Activated B cell treated with CpG ODN at 0.5 μM for 24 hours (primary cell): Measurements from ENCODE around the gene GOLGA6D. TPM values are rescaled to one million over a fixed set of nuclear protein-coding genes. Genes with fewer than 3 reads are reported as not detected.
A peak's percentile ranks its signal among the peaks of the same experiment; 100 is the strongest.
"Not testable (repeated sequence)": the region's sequence is repeated elsewhere in the genome, so short reads cannot be mapped to it uniquely, and the experiment has no call there.

Source experiments
- ATAC-seq: fragments of 200-7000 bp; cut with Tn5 transposase; one replicate; pipeline ENCODE4 v1.10.0; 2021; ENCODE audit warnings: low read depth, mild to moderate bottlenecking, moderate library complexity
- CTCF ChIA-PET: fragments of 350-600 bp; sonication (Branson Sonifier 250); formaldehyde crosslinking; loops from one replicate; lab custom pipeline; 2021; ENCODE audit warnings: antibody characterized with exemption; lab: Charles Lee
- POLR2A ChIA-PET: fragments of 350-600 bp; sonication (Branson Sonifier 250); formaldehyde crosslinking; loops from one replicate; lab custom pipeline; 2021; ENCODE audit warnings: antibody characterized with exemption; lab: Charles Lee
- DNase-seq: peaks from one replicate; pipeline ENCODE4 v3.0.0; 2022
- H3K27ac Mint-ChIP-seq: one replicate; pipeline ENCODE4 v1.8.0; 2020; ENCODE audit warnings: mixed read lengths
- H3K27me3 Mint-ChIP-seq: one replicate; pipeline ENCODE4 v1.8.0; 2021; ENCODE audit warnings: mixed read lengths
- H3K36me3 Mint-ChIP-seq: one replicate; pipeline ENCODE4 v1.8.0; 2021; ENCODE audit warnings: low read depth, mixed read lengths
- H3K4me1 Mint-ChIP-seq: one replicate; pipeline ENCODE4 v1.8.0; 2021; ENCODE audit warnings: mixed read lengths
- H3K4me3 Mint-ChIP-seq: one replicate; pipeline ENCODE4 v1.8.0; 2020; ENCODE audit warnings: mild to moderate bottlenecking, mixed read lengths
- H3K9me3 Mint-ChIP-seq: one replicate; pipeline ENCODE4 v1.8.0; 2020; ENCODE audit warnings: mixed read lengths
- intact Hi-C: fragments of 100-400 bp; cut with micrococcal nuclease; formaldehyde crosslinking; loops from one replicate; pipeline ENCODE4 v1.15.1; 2024
- total RNA-seq: library from RNA; stranded (reverse); gene quantifications from 2 replicates; pipeline ENCODE4 v1.2.3, GENCODE V29; 2022
- TF ChIP-seq, protein P1 (sequence below): fragments of 200-600 bp; IDR thresholded peaks from one replicate; pipeline ENCODE4 v1.8.0; 2022; ENCODE audit warnings: antibody characterized with exemption, mild to moderate bottlenecking

GOLGA6D gene, protein sequence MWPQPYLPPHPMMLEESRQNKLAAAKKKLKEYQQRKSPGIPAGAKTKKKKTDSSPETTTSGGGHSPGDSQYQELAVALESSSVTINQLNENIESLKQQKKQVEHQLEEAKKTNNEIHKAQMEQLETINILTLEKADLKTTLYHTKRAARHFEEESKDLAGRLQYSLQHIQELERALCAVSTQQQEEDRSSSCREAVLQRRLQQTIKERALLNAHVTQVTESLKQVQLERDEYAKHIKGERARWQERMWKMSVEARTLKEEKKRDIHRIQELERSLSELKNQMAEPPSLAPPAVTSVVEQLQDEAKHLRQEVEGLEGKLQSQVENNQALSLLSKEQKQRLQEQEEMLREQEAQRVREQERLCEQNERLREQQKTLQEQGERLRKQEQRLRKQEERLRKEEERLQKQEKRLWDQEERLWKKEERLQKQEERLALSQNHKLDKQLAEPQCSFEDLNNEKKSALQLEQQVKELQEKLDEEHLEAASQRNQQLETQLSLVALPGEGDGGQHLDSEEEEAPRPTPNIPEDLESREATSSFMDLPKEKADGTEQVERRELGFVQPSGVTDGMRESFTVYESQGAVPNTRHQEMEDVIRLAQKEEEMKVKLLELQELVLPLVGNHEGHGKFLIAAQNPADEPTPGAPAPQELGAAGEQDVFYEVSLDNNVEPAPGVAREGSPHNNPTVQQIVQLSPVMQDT
- total RNA-seq, result not detected in 2 replicates

DNA sequence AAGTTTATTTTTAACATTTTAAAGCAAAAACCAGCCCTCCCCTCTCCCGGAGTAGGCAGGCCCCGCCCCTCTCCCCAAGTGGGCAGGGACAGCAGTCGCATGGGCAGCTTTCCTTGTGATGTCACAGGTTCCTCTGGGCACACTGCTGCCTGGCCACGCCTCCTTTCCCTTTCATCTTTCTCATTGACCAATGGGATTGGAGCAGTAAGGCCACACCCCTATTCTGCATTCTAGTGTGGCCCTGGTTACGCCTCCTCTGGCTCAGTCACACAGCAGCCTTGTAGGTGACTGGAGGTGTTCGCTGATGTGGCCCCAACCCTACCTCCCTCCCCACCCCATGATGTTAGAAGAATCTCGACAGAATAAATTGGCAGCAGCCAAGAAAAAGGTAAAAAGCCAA is at the start of gene GOLGA6D:
Gene GOLGA6D (plus strand): TSS at position 264 of the 400 bp plus-strand sequence. CDS start 41 bp downstream, at position 305.
- H3K27ac Mint-ChIP-seq, CTCF ChIA-PET, H3K36me3 Mint-ChIP-seq, H3K4me1 Mint-ChIP-seq, POLR2A ChIA-PET, intact Hi-C loops, H3K27me3 Mint-ChIP-seq, H3K9me3 Mint-ChIP-seq, ATAC-seq, DNase-seq, H3K4me3 Mint-ChIP-seq: not testable (repeated sequence)

DNA sequence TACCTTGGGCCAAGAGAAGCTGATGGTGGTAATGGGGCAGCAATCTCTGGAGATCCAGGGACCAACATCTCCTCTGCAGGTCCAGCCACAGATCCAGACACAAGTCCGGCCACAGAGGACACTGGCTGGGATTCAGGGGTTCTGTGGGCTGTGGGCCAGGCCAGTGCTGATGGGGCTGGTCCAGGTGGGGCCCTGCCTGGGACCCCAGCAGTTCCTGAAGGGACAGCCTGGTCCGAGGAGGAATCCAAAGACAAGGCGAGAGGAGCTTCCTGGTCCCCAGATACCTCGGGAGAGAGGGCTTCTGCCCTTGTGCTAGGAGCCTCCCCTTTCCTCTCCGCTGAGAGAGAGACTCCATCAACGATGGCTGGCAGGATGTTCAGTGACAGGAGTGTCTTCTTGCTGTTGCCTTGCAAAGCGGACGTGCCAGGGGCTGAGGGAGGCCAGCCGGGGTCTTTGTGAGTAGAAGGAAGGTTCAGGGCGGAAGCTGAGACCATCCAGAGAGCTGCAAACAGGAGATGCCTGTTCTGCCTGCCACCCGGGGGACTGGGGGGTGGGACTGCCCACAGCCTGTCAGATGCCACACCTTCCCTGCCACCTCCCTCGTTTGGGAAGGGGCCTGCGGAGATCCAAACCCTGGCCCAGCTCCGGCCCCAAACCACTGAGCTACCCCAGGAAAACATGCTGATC is 49.0 kb upstream of the GOLGA6D start:
- DNase-seq, result peak; percentile 2
- CTCF ChIA-PET, result no interaction called here
- intact Hi-C loops, result no loop called here
- TF ChIP-seq, protein P1, sequence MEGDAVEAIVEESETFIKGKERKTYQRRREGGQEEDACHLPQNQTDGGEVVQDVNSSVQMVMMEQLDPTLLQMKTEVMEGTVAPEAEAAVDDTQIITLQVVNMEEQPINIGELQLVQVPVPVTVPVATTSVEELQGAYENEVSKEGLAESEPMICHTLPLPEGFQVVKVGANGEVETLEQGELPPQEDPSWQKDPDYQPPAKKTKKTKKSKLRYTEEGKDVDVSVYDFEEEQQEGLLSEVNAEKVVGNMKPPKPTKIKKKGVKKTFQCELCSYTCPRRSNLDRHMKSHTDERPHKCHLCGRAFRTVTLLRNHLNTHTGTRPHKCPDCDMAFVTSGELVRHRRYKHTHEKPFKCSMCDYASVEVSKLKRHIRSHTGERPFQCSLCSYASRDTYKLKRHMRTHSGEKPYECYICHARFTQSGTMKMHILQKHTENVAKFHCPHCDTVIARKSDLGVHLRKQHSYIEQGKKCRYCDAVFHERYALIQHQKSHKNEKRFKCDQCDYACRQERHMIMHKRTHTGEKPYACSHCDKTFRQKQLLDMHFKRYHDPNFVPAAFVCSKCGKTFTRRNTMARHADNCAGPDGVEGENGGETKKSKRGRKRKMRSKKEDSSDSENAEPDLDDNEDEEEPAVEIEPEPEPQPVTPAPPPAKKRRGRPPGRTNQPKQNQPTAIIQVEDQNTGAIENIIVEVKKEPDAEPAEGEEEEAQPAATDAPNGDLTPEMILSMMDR, result no peak
- H3K27ac Mint-ChIP-seq, result no peak overlapping the region
- no peaks in the 10 kb centered on the region for H3K36me3 Mint-ChIP-seq
- no peak overlapping the region for H3K4me3 Mint-ChIP-seq
- peaks cover 24% of the 10 kb centered on the region for H3K27me3 Mint-ChIP-seq
- no peaks in the 10 kb centered on the region for H3K9me3 Mint-ChIP-seq
- POLR2A ChIA-PET, result no interaction called here
- ATAC-seq, result no peak
- H3K4me1 Mint-ChIP-seq, result peaks cover 2% of the 10 kb centered on the region

DNA sequence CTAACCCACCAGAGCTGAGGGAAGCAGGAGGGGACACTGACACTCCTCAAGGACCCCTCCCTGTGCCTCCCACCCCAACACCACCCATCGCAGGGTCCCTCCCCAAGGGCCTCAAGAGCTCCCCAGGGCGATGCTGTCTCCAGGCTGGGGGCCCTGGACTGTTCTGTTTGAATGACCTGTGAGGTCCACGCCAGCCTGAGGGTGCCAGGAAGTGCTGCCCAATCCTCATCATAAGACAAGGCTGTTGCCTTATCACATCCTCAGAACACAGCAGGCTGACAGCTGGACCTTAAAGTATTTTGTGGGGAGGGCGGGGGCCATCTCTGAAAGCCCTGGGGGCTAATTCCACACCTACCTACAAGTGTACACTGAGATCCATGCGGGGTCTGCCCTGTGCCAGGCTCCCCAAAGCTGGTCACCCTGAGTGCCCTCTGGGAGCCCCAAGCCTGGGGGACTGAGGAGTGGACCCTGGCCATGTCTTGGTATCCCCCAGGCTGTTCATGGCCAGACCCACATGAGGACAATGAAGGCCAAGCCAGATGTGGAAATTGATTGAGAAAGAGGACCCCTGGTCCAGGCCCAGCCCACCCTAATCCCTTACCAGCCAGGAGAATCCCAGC is 48.3 kb upstream of the GOLGA6D start:
- POLR2A ChIA-PET, result no interaction called here
- intact Hi-C loops, result no loop called here

DNA sequence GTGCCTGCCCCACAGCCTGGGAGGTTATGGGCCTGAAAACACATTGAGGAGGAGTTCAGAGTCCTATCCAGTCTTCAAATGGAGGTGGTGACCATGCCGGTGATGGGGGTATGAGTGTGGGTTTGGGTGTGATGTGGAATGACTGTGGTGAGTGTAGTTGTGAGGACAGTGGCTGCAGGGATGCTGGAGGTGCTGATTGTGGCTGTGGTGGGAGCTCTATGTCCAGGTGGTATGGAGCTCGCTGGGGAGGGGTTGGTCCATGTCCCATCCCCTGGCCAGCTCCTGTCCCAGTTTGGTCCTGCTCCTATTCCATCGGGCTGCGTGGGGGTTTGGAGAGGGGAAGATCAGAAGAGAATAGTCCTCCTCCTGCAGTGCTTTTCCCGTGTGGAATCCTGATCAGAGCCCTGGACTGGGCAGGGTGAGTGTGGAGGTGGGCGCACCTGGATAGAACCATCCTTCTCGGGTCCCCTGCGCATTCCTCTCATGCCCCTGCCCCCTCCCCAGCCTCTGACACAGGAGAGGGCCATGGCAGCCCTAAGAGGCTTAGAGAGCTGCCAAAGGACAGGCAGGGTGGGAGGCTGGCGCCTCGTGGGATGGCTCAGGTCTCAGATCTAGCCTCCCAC is 47.5 kb upstream of the GOLGA6D start:
- ATAC-seq (no peak), DNase-seq (peak; percentile 3)
- intact Hi-C loops, result no loop called here
- ChIA-PET CTCF (no interaction called here), POLR2A (no interaction called here)
- TF ChIP-seq, protein P1, result no peak
- Mint-ChIP-seq H3K4me1 (peaks cover 2% of the 10 kb centered on the region), H3K27ac (no peak overlapping the region), H3K36me3 (no peaks in the 10 kb centered on the region), H3K9me3 (no peaks in the 10 kb centered on the region), H3K27me3 (peaks cover 25% of the 10 kb centered on the region), H3K4me3 (no peak overlapping the region)

More for the DNA sequence above, 48.3 kb upstream of the GOLGA6D start:
- Mint-ChIP-seq H3K4me3 (no peak overlapping the region), H3K27ac (no peak overlapping the region), H3K27me3 (peaks cover 23% of the 10 kb centered on the region), H3K4me1 (peaks cover 2% of the 10 kb centered on the region), H3K36me3 (no peaks in the 10 kb centered on the region), H3K9me3 (no peaks in the 10 kb centered on the region)
- TF ChIP-seq, protein P1, result no peak
- ATAC-seq, result no peak
- peak; percentile 11 for DNase-seq
- CTCF ChIA-PET, result no interaction called here
